Measurements from ENCODE around the gene PTPRK. TPM values are rescaled to one million over a fixed set of nuclear protein-coding genes. Genes with fewer than 3 reads are reported as not detected.

Gene PTPRK
- total and polyA plus RNA-seq, 2 of the 13 experiments (the other 11 are each of a cell fraction or from before 2014, with no cell fraction given) = 43.6 to 98.3 TPM

DNA sequence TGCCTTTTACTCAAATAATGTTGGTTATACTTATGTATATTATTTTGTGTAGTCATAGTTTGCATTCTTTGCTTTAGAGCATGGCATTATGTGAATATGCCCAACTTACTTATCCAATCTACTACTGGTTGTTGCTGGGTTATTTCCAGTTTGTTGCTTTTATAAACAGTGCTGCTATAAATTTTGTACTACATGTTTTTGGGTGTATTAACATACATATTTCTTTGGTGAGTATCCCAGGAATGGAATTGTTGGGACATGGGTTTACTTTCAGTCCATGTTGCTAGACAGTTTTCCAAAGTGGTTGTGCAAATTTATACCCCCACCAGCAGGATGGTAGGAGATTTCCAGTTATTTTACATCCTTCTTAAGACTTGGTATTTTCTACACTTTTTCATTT is 462.5 kb downstream of the PTPRK start (continued):
- TF ChIP-seq, protein P1, sequence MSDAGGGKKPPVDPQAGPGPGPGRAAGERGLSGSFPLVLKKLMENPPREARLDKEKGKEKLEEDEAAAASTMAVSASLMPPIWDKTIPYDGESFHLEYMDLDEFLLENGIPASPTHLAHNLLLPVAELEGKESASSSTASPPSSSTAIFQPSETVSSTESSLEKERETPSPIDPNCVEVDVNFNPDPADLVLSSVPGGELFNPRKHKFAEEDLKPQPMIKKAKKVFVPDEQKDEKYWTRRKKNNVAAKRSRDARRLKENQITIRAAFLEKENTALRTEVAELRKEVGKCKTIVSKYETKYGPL (CRISPR knock-in tag; IDR thresholded peaks at IDR 0.05) = no peak
- TF ChIP-seq ZNF12 (CRISPR knock-in tag; IDR thresholded peaks at IDR 0.05) (no peak), GPN1 (CRISPR knock-in tag; IDR thresholded peaks at IDR 0.05; ENCODE audit: borderline replicate concordance) (no peak), ZNF724P (CRISPR knock-in tag; IDR thresholded peaks at IDR 0.05; ENCODE audit: borderline replicate concordance) (no peak), ZNF432 (CRISPR knock-in tag; IDR thresholded peaks at IDR 0.05; ENCODE audit: borderline replicate concordance) (no peak), ZFP62 (CRISPR knock-in tag; IDR thresholded peaks at IDR 0.05) (no peak), NFE2L2 (IDR thresholded peaks at IDR 0.05; ENCODE audit: low read length) (no peak), SALL2 (CRISPR knock-in tag; IDR thresholded peaks at IDR 0.05) (no peak), SNAPC2 (CRISPR knock-in tag; IDR thresholded peaks at IDR 0.05) (no peak), RFXANK (CRISPR knock-in tag; IDR thresholded peaks at IDR 0.05) (no peak), ZNF761 (CRISPR knock-in tag; conservative IDR thresholded peaks at IDR 0.05) (no peak), NRL (CRISPR knock-in tag; IDR thresholded peaks at IDR 0.05; ENCODE audit: borderline replicate concordance) (no peak), KDM5A (IDR thresholded peaks at IDR 0.05; ENCODE audit: borderline replicate concordance, low read length) (no peak)
- TF ChIP-seq, protein P2, sequence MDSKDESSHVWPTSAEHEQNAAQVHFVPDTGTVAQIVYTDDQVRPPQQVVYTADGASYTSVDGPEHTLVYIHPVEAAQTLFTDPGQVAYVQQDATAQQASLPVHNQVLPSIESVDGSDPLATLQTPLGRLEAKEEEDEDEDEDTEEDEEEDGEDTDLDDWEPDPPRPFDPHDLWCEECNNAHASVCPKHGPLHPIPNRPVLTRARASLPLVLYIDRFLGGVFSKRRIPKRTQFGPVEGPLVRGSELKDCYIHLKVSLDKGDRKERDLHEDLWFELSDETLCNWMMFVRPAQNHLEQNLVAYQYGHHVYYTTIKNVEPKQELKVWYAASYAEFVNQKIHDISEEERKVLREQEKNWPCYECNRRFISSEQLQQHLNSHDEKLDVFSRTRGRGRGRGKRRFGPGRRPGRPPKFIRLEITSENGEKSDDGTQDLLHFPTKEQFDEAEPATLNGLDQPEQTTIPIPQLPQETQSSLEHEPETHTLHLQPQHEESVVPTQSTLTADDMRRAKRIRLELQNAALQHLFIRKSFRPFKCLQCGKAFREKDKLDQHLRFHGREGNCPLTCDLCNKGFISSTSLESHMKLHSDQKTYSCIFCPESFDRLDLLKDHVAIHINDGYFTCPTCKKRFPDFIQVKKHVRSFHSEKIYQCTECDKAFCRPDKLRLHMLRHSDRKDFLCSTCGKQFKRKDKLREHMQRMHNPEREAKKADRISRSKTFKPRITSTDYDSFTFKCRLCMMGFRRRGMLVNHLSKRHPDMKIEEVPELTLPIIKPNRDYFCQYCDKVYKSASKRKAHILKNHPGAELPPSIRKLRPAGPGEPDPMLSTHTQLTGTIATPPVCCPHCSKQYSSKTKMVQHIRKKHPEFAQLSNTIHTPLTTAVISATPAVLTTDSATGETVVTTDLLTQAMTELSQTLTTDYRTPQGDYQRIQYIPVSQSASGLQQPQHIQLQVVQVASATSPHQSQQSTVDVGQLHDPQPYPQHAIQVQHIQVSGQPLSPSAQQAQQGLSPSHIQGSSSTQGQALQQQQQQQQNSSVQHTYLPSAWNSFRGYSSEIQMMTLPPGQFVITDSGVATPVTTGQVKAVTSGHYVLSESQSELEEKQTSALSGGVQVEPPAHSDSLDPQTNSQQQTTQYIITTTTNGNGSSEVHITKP (CRISPR knock-in tag; IDR thresholded peaks at IDR 0.05; ENCODE audit: low read depth) = no peak

Data from HepG2 (cell line).